Posterior vena cava (tissue), 2 donors: ENCODE results near the gene WIPF2. TPM values are rescaled to one million over a fixed set of nuclear protein-coding genes. Genes with fewer than 3 reads are reported as not detected.
"Not testable (repeated sequence)": the region's sequence is repeated elsewhere in the genome, so short reads cannot be mapped to it uniquely, and the experiment has no call there.

Source experiments
- DNase-seq: peaks from one replicate; pipeline ENCODE4 v3.0.0-alpha.2; 2020; ENCODE audit warnings: low spot score
- intact Hi-C, 2 donors: fragments of 100-400 bp; cut with DNase I; formaldehyde crosslinking; loops; one replicate each; pipeline versions ENCODE4 v1.14.1 to v1.14.2; 2022 to 2023
- total RNA-seq, 2 donors: library from RNA; stranded (reverse); fragmentation: NEBNext Ultra II Directional; extraction: Animal tissue kit (Norgen Biotek cat#: 25700); gene quantifications; one replicate each; pipeline ENCODE4 v1.2.1, GENCODE V29; 2021
- donor health status: DM: yes; HTN: yes; CAD: no.
- donor health status: DM: yes; HTN: yes; CAD: no.

The WIPF2 gene
- total RNA-seq, 2 donors from 2014 or later: 24.8 to 28.9 TPM

- intact Hi-C loops: loop anchor here in 1 of 2 donors (1.0 kb wide), 1 partner anchor 21 kb away; no protein-coding TSS in a partner anchor
- no peak for DNase-seq
Observed at GRCh38 chr17:40188694-40189093, 30.4 kb upstream of the WIPF2 start.

- DNase-seq: no peak
- intact Hi-C loops: no loop called here
Observed at GRCh38 chr17:40190197-40191021, 28.7 kb upstream of the WIPF2 start.

- intact Hi-C loops: no loop called here
Observed at GRCh38 chr17:40191237-40192208, 27.6 kb upstream of the WIPF2 start.

GRCh38 chr17:40192961-40193360 is 26.1 kb upstream of the WIPF2 start:
- DNase-seq: no peak
- intact Hi-C loops: no loop called here

More at GRCh38 chr17:40191237-40192208, 27.6 kb upstream of the WIPF2 start:
- DNase-seq: peak; percentile 91

- intact Hi-C loops: no loop called here
- DNase-seq: no peak
Observed at GRCh38 chr17:40194821-40195220, 24.3 kb upstream of the WIPF2 start.

GRCh38 chr17:40197550-40197949 is 21.6 kb upstream of the WIPF2 start:
- DNase-seq: no peak
- intact Hi-C loops: no loop called here

- DNase-seq, intact Hi-C loops: not testable (repeated sequence)
Observed at GRCh38 chr17:40197965-40198456, 21.1 kb upstream of the WIPF2 start.

GRCh38 chr17:40198576-40198975 is 20.5 kb upstream of the WIPF2 start:
- intact Hi-C loops: no loop called here
- no peak for DNase-seq

- intact Hi-C loops: loop anchor here (5.0 kb wide), 2 partner anchors 84 to 89 kb away; partner anchors contain the start of gene CDC6 (in 1 of the 2)
- DNase-seq: no peak
Observed at GRCh38 chr17:40203131-40203530, 16.0 kb upstream of the WIPF2 start.

- intact Hi-C loops, DNase-seq: not testable (repeated sequence)
Observed at GRCh38 chr17:40206193-40206592, 12.9 kb upstream of the WIPF2 start.

GRCh38 chr17:40209404-40210093 is 9.6 kb upstream of the WIPF2 start:
- intact Hi-C loops: loop anchor here (1.0 to 10.0 kb wide), 3 partner anchors 20 to 145 kb away; no protein-coding TSS in a partner anchor

GRCh38 chr17:40213914-40214313 is 5.2 kb upstream of the WIPF2 start:
- intact Hi-C loops: loop anchor here (10.0 kb wide), 2 partner anchors 61 to 141 kb away; no protein-coding TSS in a partner anchor
- not testable (repeated sequence) for DNase-seq

More at GRCh38 chr17:40209404-40210093, 9.6 kb upstream of the WIPF2 start:
- no peak for DNase-seq

GRCh38 chr17:40218006-40218739 is 931 bp upstream of the WIPF2 start:
- DNase-seq: no peak

GRCh38 chr17:40219594-40220338 is 662 bp downstream of the WIPF2 start:
- intact Hi-C loops: loop anchor here (10.0 kb wide), 2 partner anchors 55 to 135 kb away; no protein-coding TSS in a partner anchor
- DNase-seq: peak; percentile 74

More at GRCh38 chr17:40218006-40218739, 931 bp upstream of the WIPF2 start:
- intact Hi-C loops: loop anchor here (10.0 kb wide), 2 partner anchors 57 to 137 kb away; no protein-coding TSS in a partner anchor

GRCh38 chr17:40224718-40225550 is 5.8 kb downstream of the WIPF2 start:
- intact Hi-C loops: no loop called here
- DNase-seq: no peak

GRCh38 chr17:40229146-40229545 is 10.0 kb downstream of the WIPF2 start:
- DNase-seq, intact Hi-C loops: not testable (repeated sequence)
